Peyer's patch (tissue), 4 donors: Measurements from ENCODE around the gene WSB1.

Source experiments
- CTCF ChIP-seq, 6 experiments: fragments of 450-650 bp in 4 of 6; fragments of 200-600 bp in 2 of 6; sonication (generic) in 1 of 6; IDR thresholded peaks; one replicate each; pipeline ENCODE4 v1.5.1; 2017 to 2019; ENCODE audit warnings: antibody characterized with exemption in 6 of 6, mild to moderate bottlenecking in 3 of 6, moderate library complexity in 1 of 6
- POLR2A ChIP-seq, 2 donors: fragments of 450-650 bp; IDR thresholded peaks; one replicate each; pipeline ENCODE4 v1.5.1; 2017; ENCODE audit warnings: antibody characterized with exemption in 2 of 2, mild to moderate bottlenecking in 2 of 2, moderate library complexity in 2 of 2

GRCh38 chr17:27299384-27300049, 5.6 kb downstream of the WSB1 start:
- TF ChIP-seq CTCF (IDR thresholded peaks at IDR 0.05) (no peak), POLR2A (IDR thresholded peaks at IDR 0.05) (no peak)
